ENCODE measurements around the gene ST14. TPM values are rescaled to one million over a fixed set of nuclear protein-coding genes. Genes with fewer than 3 reads are reported as not detected.
A peak's percentile ranks its signal among the peaks of the same experiment; 100 is the strongest.

Gene ST14
- total and polyA plus RNA-seq, 11 donors: 0.37 to 13.0 (median 1.3) TPM

- 53 to 67% (median 59%) methylated on average over 11 of the region's 11 CpGs for WGBS, 4 donors
- TF ChIP-seq CTCF (IDR thresholded peaks at IDR 0.05) (no peak), POLR2A (IDR thresholded peaks at IDR 0.05) (no peak)
- peaks cover 0 to 63% (median 12%) of the 10 kb centered on the region in 12 donors for H3K4me1 ChIP-seq
- ATAC-seq (no peak), DNase-seq (peak in 1 of 5 donors; percentile 21)
- no peak overlapping the region for H3K27ac ChIP-seq
- H3K27me3 ChIP-seq: peaks cover 0 to 34% (median 24%) of the 10 kb centered on the region in 9 donors
- no peak overlapping the region for H3K4me3 ChIP-seq
- H3K36me3 ChIP-seq: no peaks in the 10 kb centered on the region
- H3K9me3 ChIP-seq: no peaks in the 10 kb centered on the region
- intact Hi-C loops (cut with DNase I): no loop called here
These were observed 2.0 kb downstream of the ST14 start for GRCh38 chr11:130161441-130162145.

- no peak for ATAC-seq
- Histone ChIP-seq H3K36me3 (no peaks in the 10 kb centered on the region), H3K27me3 (peaks cover 0 to 34% (median 24%) of the 10 kb centered on the region in 9 donors), H3K27ac (no peak overlapping the region), H3K4me3 (no peak overlapping the region), H3K4me1 (peaks cover 0 to 61% (median 12%) of the 10 kb centered on the region in 12 donors), H3K9me3 (no peaks in the 10 kb centered on the region)
- peak in 1 of 5 donors; percentile 33 for DNase-seq
- 59 to 76% (median 70%) methylated on average over 5 of the region's 5 CpGs for WGBS, 4 donors
- intact Hi-C loops (cut with DNase I): no loop called here
- no peak for TF ChIP-seq POLR2A (IDR thresholded peaks at IDR 0.05)
- no peak for TF ChIP-seq CTCF (IDR thresholded peaks at IDR 0.05)
These were observed 3.2 kb downstream of the ST14 start for GRCh38 chr11:130162733-130163132.

- Histone ChIP-seq H3K36me3 (no peaks in the 10 kb centered on the region), H3K9me3 (no peaks in the 10 kb centered on the region), H3K4me3 (peak overlapping the region in 1 of 12 donors; percentile 14), H3K27me3 (peaks cover 0 to 33% (median 24%) of the 10 kb centered on the region in 9 donors), H3K27ac (peak overlapping the region in 1 of 12 donors; percentile 46), H3K4me1 (peaks cover 0 to 61% (median 12%) of the 10 kb centered on the region in 12 donors)
- DNase-seq (peak in 1 of 5 donors; percentile 37), ATAC-seq (peak in 3 of 4 donors; percentile 11 to 35 (median 25))
- TF ChIP-seq POLR2A (IDR thresholded peaks at IDR 0.05): no peak
- TF ChIP-seq CTCF (IDR thresholded peaks at IDR 0.05): no peak
- intact Hi-C loops (cut with DNase I): no loop called here
- 31 to 44% (median 33%) methylated on average over 13 of the region's 13 CpGs for WGBS, 4 donors
These were observed 4.0 kb downstream of the ST14 start for GRCh38 chr11:130163346-130164220.

- ATAC-seq (no peak), DNase-seq (peak in 1 of 5 donors; percentile 20)
- peak overlapping the region in 1 of 12 donors; percentile 46 for H3K27ac ChIP-seq
- TF ChIP-seq POLR2A (IDR thresholded peaks at IDR 0.05): no peak
- no peak for TF ChIP-seq CTCF (IDR thresholded peaks at IDR 0.05)
- no peaks in the 10 kb centered on the region for H3K9me3 ChIP-seq
- peaks cover 0 to 61% (median 12%) of the 10 kb centered on the region in 12 donors for H3K4me1 ChIP-seq
- peaks cover 0 to 29% (median 21%) of the 10 kb centered on the region in 9 donors for H3K27me3 ChIP-seq
- H3K4me3 ChIP-seq: no peak overlapping the region
- 77 to 88% (median 86%) methylated on average over 2 of the region's 2 CpGs for WGBS, 4 donors
- H3K36me3 ChIP-seq: no peaks in the 10 kb centered on the region
- intact Hi-C loops (cut with DNase I): no loop called here
These were observed 4.6 kb downstream of the ST14 start for GRCh38 chr11:130164221-130164570.

Data from heart left ventricle (tissue), 16 donors.